Measurements from ENCODE around the gene RAD21L1.

RAD21L1 gene

DNA sequence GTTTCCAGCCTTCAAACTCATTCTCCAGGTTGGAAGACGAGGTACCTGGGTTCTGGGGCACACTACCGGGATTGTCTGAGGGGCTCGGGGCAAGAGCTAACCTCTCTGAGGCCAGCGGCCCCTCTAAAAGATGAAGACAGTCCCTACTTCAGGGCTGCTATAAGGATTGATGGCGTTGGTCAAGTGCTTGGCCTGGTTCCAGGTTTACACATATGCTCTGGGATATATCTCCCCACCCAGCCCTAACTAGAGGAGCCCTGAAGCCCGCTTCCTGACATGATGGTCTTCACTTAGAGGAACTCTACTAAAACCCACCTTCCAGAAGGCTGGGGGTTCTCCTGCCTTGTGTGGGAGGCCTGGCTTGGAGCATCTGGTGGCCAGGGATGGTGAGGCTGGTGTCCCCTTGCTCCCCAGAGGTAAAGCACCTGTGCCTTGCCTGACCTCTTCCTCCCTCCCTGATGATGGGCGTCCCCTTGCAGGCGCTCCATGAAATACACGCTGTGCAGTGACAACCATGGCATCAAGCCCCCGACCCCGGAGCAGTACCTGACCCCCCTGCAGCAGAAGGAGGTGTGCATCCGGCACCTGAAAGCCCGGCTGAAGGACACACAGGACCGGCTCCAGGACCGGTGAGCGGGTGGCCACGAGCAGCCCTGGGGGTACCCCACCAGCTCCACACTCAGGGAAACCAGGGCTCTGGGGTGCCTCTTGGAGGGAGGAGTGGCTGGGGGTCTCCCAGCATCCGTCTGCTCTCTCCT is 74.4 kb downstream of the RAD21L1 start:
- peak overlapping the region; percentile 56 for H3K4me3 Mint-ChIP-seq

DNA sequence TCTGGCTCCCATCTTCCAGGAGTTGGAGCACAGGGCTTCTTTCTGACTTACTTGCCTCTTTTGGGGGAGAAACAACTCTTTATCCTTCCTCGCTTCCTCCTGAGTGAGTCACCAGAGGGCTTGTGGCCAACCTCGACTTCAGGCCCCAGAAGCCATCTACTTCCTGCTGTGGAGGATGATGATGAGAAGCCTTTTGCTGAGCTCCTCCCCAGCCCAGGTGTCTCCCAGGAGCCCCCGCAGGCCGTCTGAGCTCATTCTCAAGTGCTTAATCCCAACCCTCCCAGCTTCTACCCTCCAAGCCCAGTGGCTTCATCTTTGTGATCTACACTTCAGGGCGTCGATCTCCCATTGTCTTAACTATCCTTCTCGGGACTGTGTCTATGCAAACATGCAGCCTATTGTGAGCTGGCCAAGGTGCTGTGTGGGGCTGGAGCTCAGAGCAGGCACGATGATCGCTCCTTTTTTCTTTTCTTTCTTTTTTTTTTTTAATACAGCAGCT is 75.2 kb downstream of the RAD21L1 start:
- Mint-ChIP-seq H3K4me1 (peaks cover 17% of the 10 kb centered on the region), H3K36me3 (peaks cover 14% of the 10 kb centered on the region), H3K9me3 (no peaks in the 10 kb centered on the region), H3K27ac (peak overlapping the region; percentile 91), H3K4me3 (peak overlapping the region; percentile 56)
- ATAC-seq (peak; percentile 83), DNase-seq (ENCODE audit: low spot score in 2 of 2) (peak in 1 of 2 donors; percentile 78)

More for the DNA sequence above, 74.4 kb downstream of the RAD21L1 start:
- Mint-ChIP-seq H3K36me3 (peaks cover 9% of the 10 kb centered on the region), H3K9me3 (no peaks in the 10 kb centered on the region), H3K27ac (peak overlapping the region; percentile 91), H3K4me1 (peaks cover 17% of the 10 kb centered on the region)
- DNase-seq (ENCODE audit: low spot score in 2 of 2): no peak
- no peak for ATAC-seq

DNA sequence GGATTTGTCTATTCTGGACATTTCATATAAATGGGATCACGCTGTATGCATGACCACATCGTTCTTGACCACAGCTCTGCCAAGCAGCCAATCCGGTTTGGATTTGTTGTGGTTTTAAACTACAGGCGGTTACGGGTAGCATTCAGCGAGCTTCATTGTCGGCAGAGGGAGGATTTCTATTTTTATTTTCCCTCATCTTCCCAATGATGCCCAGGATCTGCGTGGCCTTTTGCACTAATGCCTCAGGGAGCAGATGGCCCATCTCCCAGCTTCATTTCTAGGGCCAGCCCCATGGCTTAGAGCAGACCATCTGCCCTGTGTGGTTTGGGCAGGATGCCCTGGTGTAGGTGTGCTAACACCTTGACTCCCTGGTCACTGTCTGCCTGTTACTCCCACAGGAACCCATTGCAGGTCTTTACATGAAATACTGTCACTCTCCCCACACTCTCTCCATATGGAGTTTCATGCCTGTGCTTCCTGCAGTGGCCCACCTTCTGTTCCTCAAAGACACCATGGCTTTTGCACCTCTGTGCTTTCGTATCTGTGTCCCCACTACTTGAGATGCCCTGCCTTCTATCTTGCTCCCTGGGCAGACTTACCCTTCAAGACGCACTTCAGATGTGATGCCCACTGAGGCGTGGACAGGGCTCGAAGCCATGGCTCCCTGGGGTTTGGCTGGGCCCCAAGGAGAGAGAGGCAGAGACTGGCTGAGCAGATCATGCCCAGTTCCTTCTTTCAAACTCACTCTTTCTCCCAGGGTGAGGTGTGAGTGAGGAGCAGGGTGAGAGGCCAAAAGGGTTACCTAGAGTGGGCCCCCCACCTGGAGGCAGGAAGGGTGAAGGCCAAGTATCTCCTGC is 77.1 kb downstream of the RAD21L1 start:
- no peaks in the 10 kb centered on the region for H3K9me3 Mint-ChIP-seq
- DNase-seq (ENCODE audit: low spot score in 2 of 2): peak in 1 of 2 donors; percentile 76
- peaks cover 14% of the 10 kb centered on the region for H3K36me3 Mint-ChIP-seq
- no peak overlapping the region for H3K4me3 Mint-ChIP-seq
- H3K27ac Mint-ChIP-seq: no peak overlapping the region
- peak; percentile 17 for ATAC-seq
- peaks cover 17% of the 10 kb centered on the region for H3K4me1 Mint-ChIP-seq

DNA sequence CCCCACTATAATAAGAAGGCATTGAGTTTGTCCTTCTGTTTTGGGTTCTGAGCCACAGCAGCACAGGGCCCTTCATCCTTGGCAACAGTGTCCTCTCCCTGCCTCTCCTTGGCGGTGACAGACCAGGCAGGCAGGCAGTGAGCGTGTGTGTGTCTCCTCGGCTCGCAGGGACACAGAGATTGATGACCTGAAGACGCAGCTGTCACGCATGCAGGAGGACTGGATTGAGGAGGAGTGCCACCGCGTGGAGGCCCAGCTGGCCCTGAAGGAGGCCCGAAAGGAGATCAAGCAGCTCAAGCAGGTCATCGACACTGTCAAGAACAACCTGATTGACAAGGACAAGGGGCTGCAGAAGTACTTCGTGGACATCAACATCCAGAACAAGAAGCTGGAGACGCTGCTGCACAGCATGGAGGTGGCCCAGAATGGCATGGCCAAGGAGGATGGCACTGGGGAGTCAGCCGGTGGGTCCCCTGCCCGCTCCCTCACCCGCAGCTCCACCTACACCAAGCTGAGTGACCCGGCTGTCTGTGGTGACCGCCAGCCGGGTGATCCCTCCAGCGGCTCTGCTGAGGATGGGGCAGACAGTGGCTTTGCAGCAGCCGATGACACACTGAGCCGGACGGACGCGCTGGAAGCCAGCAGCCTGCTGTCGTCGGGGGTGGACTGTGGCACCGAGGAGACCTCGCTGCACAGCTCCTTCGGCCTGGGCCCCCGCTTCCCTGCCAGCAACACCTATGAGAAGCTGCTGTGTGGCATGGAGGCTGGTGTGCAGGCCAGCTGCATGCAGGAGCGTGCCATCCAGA is 79.1 kb downstream of the RAD21L1 start:
- Mint-ChIP-seq H3K27ac (peak overlapping the region; percentile 79), H3K36me3 (peaks cover 14% of the 10 kb centered on the region), H3K4me1 (peaks cover 11% of the 10 kb centered on the region), H3K9me3 (no peaks in the 10 kb centered on the region), H3K4me3 (no peak overlapping the region)
- no peak for DNase-seq (ENCODE audit: low spot score in 2 of 2)
- ATAC-seq: no peak
